CD14-positive monocyte (primary cell): ENCODE data around the gene FAM98C. TPM values are rescaled to one million over a fixed set of nuclear protein-coding genes. Genes with fewer than 3 reads are reported as not detected.

Source experiments
- DNase-seq, 3 donors: peaks; one replicate each; pipeline ENCODE4 v3.0.0-alpha.2; 2011 to 2022
- H2AFZ ChIP-seq: 2 replicates; pipeline ENCODE4 v1.6.0; 2012; ENCODE audit warnings: mild to moderate bottlenecking, low read depth, low read length, inconsistent platforms; ENCODE audit not compliant: insufficient read depth, poor library complexity, severe bottlenecking
- H3K27ac ChIP-seq, 2 donors: 1 replicate in 1 of 2; 2 replicates in 1 of 2; pipeline ENCODE4 v1.5.1; 2012 to 2013; ENCODE audit warnings: low read length in 2 of 2, control low read depth in 1 of 2, inconsistent platforms in 1 of 2, low read depth in 1 of 2, mild to moderate bottlenecking in 1 of 2
- H3K27me3 ChIP-seq, 2 donors: one replicate each; pipeline versions ENCODE4 v1.6.0 to v1.6.1; 2011 to 2013; ENCODE audit warnings: low read length in 2 of 2; ENCODE audit not compliant: control insufficient read depth in 2 of 2, insufficient read depth in 2 of 2
- H3K36me3 ChIP-seq, 2 donors: replicated peaks in 1 of 2; 1 replicate in 1 of 2; 2 replicates in 1 of 2; pipeline versions ENCODE4 v1.5.1 to v1.6.1; 2012 to 2013; ENCODE audit warnings: low read length in 2 of 2, control low read depth in 1 of 2, inconsistent platforms in 1 of 2, mild to moderate bottlenecking in 1 of 2; ENCODE audit not compliant: insufficient read depth in 2 of 2, control insufficient read depth in 1 of 2
- H3K4me1 ChIP-seq, 2 donors: 1 replicate in 1 of 2; 2 replicates in 1 of 2; pipeline versions ENCODE4 v1.5.1 to v1.6.1; 2012 to 2013; ENCODE audit warnings: low read length in 2 of 2, control low read depth in 1 of 2, inconsistent platforms in 1 of 2, mild to moderate bottlenecking in 1 of 2, moderate library complexity in 1 of 2; ENCODE audit not compliant: insufficient read depth in 2 of 2, control insufficient read depth in 1 of 2
- H3K4me2 ChIP-seq: replicated peaks from 2 replicates; pipeline ENCODE3; 2012; ENCODE audit warnings: low read length, moderate library complexity, mild to moderate bottlenecking; ENCODE audit not compliant: poor library complexity, severe bottlenecking; ENCODE audit errors: extremely low read depth
- H3K4me3 ChIP-seq, 3 experiments: fragments of 200-600 bp in 1 of 3; sonication (generic) in 1 of 3; replicated peaks in 1 of 3; 1 replicate in 2 of 3; 2 replicates in 1 of 3; pipeline ENCODE4 v1.5.1; 2011 to 2013; ENCODE audit warnings: low read length in 3 of 3, mild to moderate bottlenecking in 3 of 3, control low read depth in 2 of 3, low read depth in 2 of 3, inconsistent platforms in 1 of 3, moderate library complexity in 1 of 3
- H3K79me2 ChIP-seq: 2 replicates; pipeline ENCODE4 v1.6.0; 2012; ENCODE audit warnings: mild to moderate bottlenecking, control low read depth, inconsistent platforms, low read length, moderate library complexity; ENCODE audit not compliant: insufficient read depth
- H3K9ac ChIP-seq: 2 replicates; pipeline ENCODE4 v1.6.0; 2017; ENCODE audit warnings: low read length, mild to moderate bottlenecking; ENCODE audit not compliant: insufficient read depth, poor library complexity, severe bottlenecking
- H3K9me3 ChIP-seq, 2 donors: replicated peaks in 1 of 2; 1 replicate in 1 of 2; 2 replicates in 1 of 2; pipeline versions ENCODE4 v1.5.1 to v1.6.1; 2012 to 2013; ENCODE audit warnings: low read length in 2 of 2, control low read depth in 1 of 2; ENCODE audit not compliant: control insufficient read depth in 1 of 2, insufficient read depth in 1 of 2
- H4K20me1 ChIP-seq: 2 replicates; pipeline ENCODE4 v1.6.0; 2012; ENCODE audit warnings: mild to moderate bottlenecking, low read length, control low read depth, moderate library complexity; ENCODE audit not compliant: insufficient read depth
- H3K27ac Mint-ChIP-seq, 7 donors: one replicate each; pipeline ENCODE4 v1.8.0; 2020; ENCODE audit warnings: mild to moderate bottlenecking in 7 of 7, mixed read lengths in 7 of 7, moderate library complexity in 6 of 7, inconsistent platforms in 2 of 7
- H3K27me3 Mint-ChIP-seq, 3 donors: one replicate each; pipeline ENCODE4 v1.8.0; 2021 to 2022; ENCODE audit warnings: low read depth in 3 of 3, mild to moderate bottlenecking in 3 of 3, mixed read lengths in 3 of 3, moderate library complexity in 3 of 3, inconsistent platforms in 1 of 3
- H3K36me3 Mint-ChIP-seq, 2 donors: one replicate each; pipeline ENCODE4 v1.8.0; 2020; ENCODE audit warnings: mixed read lengths in 2 of 2, inconsistent platforms in 1 of 2, mild to moderate bottlenecking in 1 of 2
- H3K4me1 Mint-ChIP-seq: one replicate; pipeline ENCODE4 v1.8.0; 2020; ENCODE audit warnings: mild to moderate bottlenecking, mixed read lengths
- H3K4me3 Mint-ChIP-seq, 2 donors: one replicate each; pipeline ENCODE4 v1.8.0; 2020; ENCODE audit warnings: mild to moderate bottlenecking in 2 of 2, mixed read lengths in 2 of 2, moderate library complexity in 1 of 2
- H3K9me3 Mint-ChIP-seq, 7 donors: one replicate each; pipeline ENCODE4 v1.8.0; 2020 to 2022; ENCODE audit warnings: mixed read lengths in 7 of 7, mild to moderate bottlenecking in 6 of 7, moderate library complexity in 6 of 7, inconsistent platforms in 2 of 7
- CTCF ChIP-seq: fragments of 200-600 bp; IDR thresholded peaks from one replicate; pipeline ENCODE4 v1.8.0; 2022; ENCODE audit warnings: antibody characterized with exemption, mild to moderate bottlenecking
- WGBS: methylation state at CpG from one replicate; pipeline ENCODE4 v1.1.5; 2013; ENCODE audit warnings: missing lambda C conversion rate; ENCODE audit not compliant: insufficient coverage; 5-methylcytosine and 5-hydroxymethylcytosine counted together
- intact Hi-C, 2 donors: fragments of 100-400 bp; cut with micrococcal nuclease; formaldehyde crosslinking; loops; one replicate each; pipeline versions ENCODE4 v1.15.0 to v1.15.1; 2023
- polyA plus RNA-seq, 3 donors: library from polyadenylated mRNA; depleted of rRNA in 1 of 3; unstranded in 2 of 3; stranded (reverse) in 1 of 3; fragments of 300-500 nt in 2 of 3; fragments of >200 nt in 1 of 3; fragmentation: Illumina TruSeq in 2 of 3; gene quantifications; 1 replicate in 2 of 3; 2 replicates in 1 of 3; pipeline ENCODE4 v1.2.3, GENCODE V29; 2012 to 2021

FAM98C gene
- polyA plus RNA-seq, 3 donors, result 8.5 to 41.0 (median 12.6) TPM

GRCh38 chr19:38386971-38387549 is 15.8 kb upstream of the FAM98C start:
- H3K27me3 Mint-ChIP-seq, result peaks cover 49 to 77% (median 59%) of the 10 kb centered on the region in 3 donors
- peaks cover 26% of the 10 kb centered on the region for H3K4me1 Mint-ChIP-seq
- Histone ChIP-seq H3K9me3 (no peaks in the 10 kb centered on the region), H3K4me1 (peaks cover 32 to 39% of the 10 kb centered on the region in 2 donors), H3K27ac (peak overlapping the region; percentile 34 to 66), H3K4me2 (peak overlapping the region; percentile 94), H3K27me3 (peaks cover 23 to 74% of the 10 kb centered on the region in 2 donors), H3K36me3 (peaks cover 19 to 31% of the 10 kb centered on the region in 2 donors), H3K79me2 (no peaks in the 10 kb centered on the region), H2AFZ (peak overlapping the region; percentile 86), H4K20me1 (peaks cover 35% of the 10 kb centered on the region), H3K4me3 (peak overlapping the region; percentile 43 to 86 (median 45)), H3K9ac (peak overlapping the region; percentile 53)
- intact Hi-C loops, result no loop called here
- DNase-seq, result peak; percentile 46 to 63 (median 51)
- under 1% methylated on average over 36 of the region's 36 CpGs for WGBS
- peak overlapping the region; percentile 76 to 91 (median 89) for H3K27ac Mint-ChIP-seq
- peaks cover 0 to 10% (median 3%) of the 10 kb centered on the region in 7 donors for H3K9me3 Mint-ChIP-seq
- TF ChIP-seq CTCF, result no peak
- peak overlapping the region; percentile 93 to 98 for H3K4me3 Mint-ChIP-seq
- H3K36me3 Mint-ChIP-seq, result peaks cover 31 to 36% of the 10 kb centered on the region in 2 donors

GRCh38 chr19:38387550-38388348 is 15.1 kb upstream of the FAM98C start, which contains the start of gene GGN:
GGN (minus strand) TSS chr19:38388034; CDS start chr19:38387261, 773 bp downstream.
- H3K79me2 ChIP-seq, result no peaks in the 10 kb centered on the region
- peak within 1 kb of the TSS; percentile 53 for H3K9ac ChIP-seq
- H3K4me3 ChIP-seq, result peak within 1 kb of the TSS; percentile 43 to 86 (median 45)
- no peak for TF ChIP-seq CTCF
- H3K4me1 ChIP-seq, result peaks cover 32 to 39% of the 10 kb centered on the region in 2 donors
- H3K27me3 ChIP-seq, result peaks cover 25 to 81% of the 10 kb centered on the region in 2 donors
- peak; percentile 58 to 65 (median 61) for DNase-seq
- no peaks in the 10 kb centered on the region for H3K9me3 ChIP-seq
- intact Hi-C loops, result no loop called here
- WGBS, result under 1% methylated on average over 51 of the region's 51 CpGs
- H3K4me3 Mint-ChIP-seq, result peak within 1 kb of the TSS; percentile 93 to 98
- H3K4me1 Mint-ChIP-seq, result peaks cover 26% of the 10 kb centered on the region
- peak within 1 kb of the TSS; percentile 94 for H3K4me2 ChIP-seq
- H3K27ac ChIP-seq, result peak within 1 kb of the TSS; percentile 34 to 66
- peak within 1 kb of the TSS; percentile 82 to 95 (median 89) for H3K27ac Mint-ChIP-seq
- peaks cover 15 to 24% of the 10 kb centered on the region in 2 donors for H3K36me3 ChIP-seq
- peaks cover 55 to 82% (median 62%) of the 10 kb centered on the region in 3 donors for H3K27me3 Mint-ChIP-seq
- H4K20me1 ChIP-seq, result peaks cover 35% of the 10 kb centered on the region
- peaks cover 24 to 29% of the 10 kb centered on the region in 2 donors for H3K36me3 Mint-ChIP-seq
- H3K9me3 Mint-ChIP-seq, result peaks cover 0 to 10% (median 3%) of the 10 kb centered on the region in 7 donors
- peak within 1 kb of the TSS; percentile 86 for H2AFZ ChIP-seq
